Neural cell (in vitro differentiated cells): ENCODE measurements around the gene ZNF532. TPM values are rescaled to one million over a fixed set of nuclear protein-coding genes. Genes with fewer than 3 reads are reported as not detected.

ENCODE experiments used
- H2AFZ ChIP-seq: fragments of 200-600, 300-800 bp; sonication (generic), shearing (Covaris generic); 2 replicates; pipeline ENCODE4 v1.6.0; 2014; ENCODE audit warnings: low read depth, mild to moderate bottlenecking, antibody characterized with exemption, low read length, moderate library complexity
- H3F3A ChIP-seq: fragments of 200-600 bp; shearing (Covaris generic); 2 replicates; pipeline ENCODE4 v1.6.1; 2016; ENCODE audit warnings: mild to moderate bottlenecking, moderate library complexity, mixed read lengths, antibody characterized with exemption, low read length; ENCODE audit not compliant: insufficient read depth, poor library complexity, severe bottlenecking
- H3K27ac ChIP-seq: fragments of 200-600, 300-800 bp; sonication (generic), shearing (Covaris generic); 2 replicates; pipeline ENCODE4 v1.5.1; 2014; ENCODE audit warnings: mild to moderate bottlenecking, low read length, moderate library complexity
- H3K27me3 ChIP-seq: fragments of 300-800, 200-600 bp; sonication (generic), shearing (Covaris generic); 2 replicates; pipeline ENCODE4 v1.6.0; 2014; ENCODE audit warnings: mild to moderate bottlenecking, low read depth, low read length, moderate library complexity; ENCODE audit not compliant: insufficient read depth
- H3K36me3 ChIP-seq: fragments of 300-800, 200-600 bp; sonication (generic), shearing (Covaris generic); 2 replicates; pipeline ENCODE4 v1.5.1; 2014; ENCODE audit warnings: mild to moderate bottlenecking, antibody characterized with exemption, low read length, moderate library complexity; ENCODE audit not compliant: insufficient read depth
- H3K4me2 ChIP-seq: fragments of 300-800, 200-600 bp; sonication (generic), shearing (Covaris generic); 2 replicates; pipeline ENCODE4 v1.6.0; 2014; ENCODE audit warnings: mild to moderate bottlenecking, low read length
- H3K4me3 ChIP-seq: fragments of 300-800, 200-600 bp; sonication (generic), shearing (Covaris generic); 2 replicates; pipeline ENCODE4 v1.5.1; 2014; ENCODE audit warnings: mild to moderate bottlenecking, low read length, moderate library complexity
- H3K79me2 ChIP-seq: fragments of 200-600 bp; shearing (Covaris generic); replicated peaks from 2 replicates; pipeline ENCODE4 v1.6.0; 2014; ENCODE audit warnings: mild to moderate bottlenecking, low read length, moderate library complexity; ENCODE audit not compliant: insufficient read depth
- H3K9ac ChIP-seq: fragments of 300-800, 200-600 bp; sonication (generic), shearing (Covaris generic); 2 replicates; pipeline ENCODE4 v1.6.1; 2016; ENCODE audit warnings: mild to moderate bottlenecking, low read length, mixed read lengths
- H3K9me2 ChIP-seq: fragments of 200-600 bp; shearing (Covaris generic); 2 replicates; pipeline ENCODE4 v1.6.1; 2016; ENCODE audit warnings: mild to moderate bottlenecking, low read length, mixed read lengths; ENCODE audit not compliant: insufficient read depth
- H3K9me3 ChIP-seq: fragments of 200-600, 300-800 bp; sonication (generic), shearing (Covaris generic); 2 replicates; pipeline ENCODE4 v1.6.1; 2016; ENCODE audit warnings: mild to moderate bottlenecking, mixed run types, low read length, moderate library complexity, mixed read lengths
- H4K20me1 ChIP-seq: fragments of 200-600 bp; shearing (Covaris generic); 2 replicates; pipeline ENCODE4 v1.6.1; 2016; ENCODE audit warnings: mild to moderate bottlenecking, mixed run types; ENCODE audit not compliant: insufficient read depth
- CTCF ChIP-seq: fragments of 450-650 bp; IDR thresholded peaks from 2 replicates; pipeline ENCODE4 v1.5.1; 2014; ENCODE audit warnings: antibody characterized with exemption, mild to moderate bottlenecking, moderate library complexity; ENCODE audit not compliant: poor library complexity, severe bottlenecking
- EP300 ChIP-seq: fragments of 450-650 bp; conservative IDR thresholded peaks from 2 replicates; pipeline ENCODE4 v1.6.1; 2014; ENCODE audit warnings: antibody characterized with exemption, mild to moderate bottlenecking, moderate library complexity; ENCODE audit not compliant: poor library complexity, severe bottlenecking
- EZH2 ChIP-seq: fragments of 200-600, 300-800 bp; shearing (Covaris generic), sonication (generic); IDR thresholded peaks from 2 replicates; pipeline ENCODE4 v1.6.1; 2014; ENCODE audit warnings: antibody characterized with exemption, low read length, borderline replicate concordance, mild to moderate bottlenecking; ENCODE audit not compliant: insufficient read depth, poor library complexity, severe bottlenecking
- MXI1 ChIP-seq: fragments of 450-650 bp; conservative IDR thresholded peaks from 2 replicates; pipeline ENCODE4 v1.6.1; 2014; ENCODE audit warnings: antibody characterized with exemption, mild to moderate bottlenecking; ENCODE audit not compliant: poor library complexity, severe bottlenecking
- POLR2AphosphoS5 ChIP-seq: IDR thresholded peaks from 2 replicates; pipeline ENCODE4 v1.6.1; 2012
- RAD21 ChIP-seq: fragments of 450-650 bp; conservative IDR thresholded peaks from 2 replicates; pipeline ENCODE4 v1.6.1; 2014; ENCODE audit warnings: antibody characterized with exemption, mild to moderate bottlenecking, moderate library complexity
- REST ChIP-seq: IDR thresholded peaks from 2 replicates; pipeline ENCODE4 v1.6.1; 2012; ENCODE audit warnings: borderline replicate concordance
- SMC3 ChIP-seq: fragments of 450-650 bp; conservative IDR thresholded peaks from 2 replicates; pipeline ENCODE4 v1.6.1; 2014; ENCODE audit warnings: antibody characterized with exemption, mild to moderate bottlenecking, moderate library complexity; ENCODE audit not compliant: poor library complexity
- TAF1 ChIP-seq: IDR thresholded peaks from 2 replicates; pipeline ENCODE4 v1.6.1; 2012; ENCODE audit warnings: low read depth
- polyA plus RNA-seq: library from polyadenylated mRNA; depleted of rRNA; stranded (reverse); fragments of >200 nt; gene quantifications from 2 replicates; pipeline ENCODE4 v1.2.3, GENCODE V29; 2014

The ZNF532 gene
- polyA plus RNA-seq, 1 donor from 2014 or later, result 119 TPM

- no peak for TF ChIP-seq RAD21
- peaks cover 4% of the 10 kb centered on the region for H4K20me1 ChIP-seq
- no peak overlapping the region for H3K4me3 ChIP-seq
- H3K27ac ChIP-seq, result no peak overlapping the region
- no peaks in the 10 kb centered on the region for H3K36me3 ChIP-seq
- H3F3A ChIP-seq, result no peaks in the 10 kb centered on the region
- peaks cover 29% of the 10 kb centered on the region for H3K79me2 ChIP-seq
- H3K9me3 ChIP-seq, result no peaks in the 10 kb centered on the region
- H3K9me2 ChIP-seq, result no peaks in the 10 kb centered on the region
- no peak overlapping the region for H3K4me2 ChIP-seq
- no peaks in the 10 kb centered on the region for H3K27me3 ChIP-seq
- H2AFZ ChIP-seq, result no peak overlapping the region
- H3K9ac ChIP-seq, result no peak overlapping the region
These were observed 103.1 kb downstream of the ZNF532 start for GRCh38 chr18:58967751-58968254.

- no peak overlapping the region for H2AFZ ChIP-seq
- H3K9me2 ChIP-seq, result no peaks in the 10 kb centered on the region
- no peak overlapping the region for H3K9ac ChIP-seq
- H3F3A ChIP-seq, result no peaks in the 10 kb centered on the region
- TF ChIP-seq REST (no peak), MXI1 (no peak), EP300 (no peak), TAF1 (no peak), RAD21 (no peak), EZH2 (no peak), POLR2AphosphoS5 (no peak), SMC3 (no peak), CTCF (no peak)
- H3K79me2 ChIP-seq, result peaks cover 28% of the 10 kb centered on the region
- H3K36me3 ChIP-seq, result peaks cover 6% of the 10 kb centered on the region
- no peak overlapping the region for H3K4me2 ChIP-seq
- no peaks in the 10 kb centered on the region for H3K9me3 ChIP-seq
- no peaks in the 10 kb centered on the region for H4K20me1 ChIP-seq
- no peak overlapping the region for H3K4me3 ChIP-seq
- no peaks in the 10 kb centered on the region for H3K27me3 ChIP-seq
- no peak overlapping the region for H3K27ac ChIP-seq
These were observed 106.5 kb downstream of the ZNF532 start for GRCh38 chr18:58970943-58971790.
